Parathyroid adenoma (tissue), 2 donors: ENCODE measurements around the gene AJAP1.

Experiments
- H2AFZ ChIP-seq: fragments of 300-600 bp; sonication (generic); one replicate; pipeline ENCODE4 v1.7.0; 2017; ENCODE audit warnings: antibody characterized with exemption, mild to moderate bottlenecking
- H3K27ac ChIP-seq: fragments of 300-600 bp; sonication (generic); one replicate; pipeline ENCODE4 v1.7.0; 2017
- H3K27me3 ChIP-seq: fragments of 300-600 bp; sonication (generic); one replicate; pipeline ENCODE4 v1.7.0; 2017; ENCODE audit warnings: low read length; ENCODE audit not compliant: control insufficient read depth, insufficient read depth
- H3K36me3 ChIP-seq: fragments of 300-600 bp; sonication (generic); one replicate; pipeline ENCODE4 v1.7.0; 2017; ENCODE audit warnings: low read length; ENCODE audit not compliant: control insufficient read depth, insufficient read depth
- H3K4me1 ChIP-seq: fragments of 300-600 bp; sonication (generic); one replicate; pipeline ENCODE4 v1.7.0; 2017; ENCODE audit warnings: control low read depth
- H3K4me2 ChIP-seq: fragments of 300-600 bp; sonication (generic); one replicate; pipeline ENCODE4 v1.7.0; 2017; ENCODE audit warnings: low read length
- H3K4me3 ChIP-seq: fragments of 300-600 bp; sonication (generic); one replicate; pipeline ENCODE4 v1.7.0; 2017; ENCODE audit warnings: low read depth, low read length
- H3K79me2 ChIP-seq: fragments of 300-600 bp; sonication (generic); one replicate; pipeline ENCODE4 v1.7.0; 2017; ENCODE audit warnings: control low read depth
- H3K9ac ChIP-seq: fragments of 300-600 bp; sonication (generic); one replicate; pipeline ENCODE4 v1.7.0; 2017; ENCODE audit warnings: mild to moderate bottlenecking
- H3K9me3 ChIP-seq: fragments of 300-600 bp; sonication (generic); one replicate; pipeline ENCODE4 v1.7.0; 2017; ENCODE audit warnings: low read length; ENCODE audit not compliant: control insufficient read depth
- TF ChIP-seq, protein P1 (sequence below): fragments of 300-600 bp; sonication (generic); IDR thresholded peaks from one replicate; pipeline ENCODE4 v1.7.0; 2017; ENCODE audit warnings: antibody characterized with exemption, mild to moderate bottlenecking
- donor health status: primary hyperparathyroidism.

The AJAP1 gene

DNA sequence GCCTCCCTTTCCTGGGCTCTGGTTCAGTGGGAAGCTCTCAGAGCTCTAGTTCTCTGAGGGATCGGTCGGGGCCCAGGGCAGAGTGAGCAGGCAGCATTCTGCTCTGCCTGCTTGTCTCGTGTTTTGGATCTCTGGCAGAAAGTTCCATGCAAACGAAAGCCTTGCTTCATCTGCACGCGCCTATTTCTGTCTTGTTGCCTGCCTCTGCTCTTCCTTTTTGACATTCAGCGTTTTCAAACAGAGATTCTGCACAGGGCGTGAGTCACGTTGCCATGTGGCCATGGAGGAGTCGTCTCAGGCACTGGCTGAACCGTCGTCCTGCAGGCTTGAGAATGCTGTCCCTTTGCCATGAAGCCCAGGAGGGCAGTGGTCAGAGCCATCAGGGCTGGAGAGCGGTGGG, 20.3 kb downstream of the AJAP1 start:
- H3K27ac ChIP-seq = no peak overlapping the region
- no peaks in the 10 kb centered on the region for H3K9me3 ChIP-seq
- TF ChIP-seq, protein P1, sequence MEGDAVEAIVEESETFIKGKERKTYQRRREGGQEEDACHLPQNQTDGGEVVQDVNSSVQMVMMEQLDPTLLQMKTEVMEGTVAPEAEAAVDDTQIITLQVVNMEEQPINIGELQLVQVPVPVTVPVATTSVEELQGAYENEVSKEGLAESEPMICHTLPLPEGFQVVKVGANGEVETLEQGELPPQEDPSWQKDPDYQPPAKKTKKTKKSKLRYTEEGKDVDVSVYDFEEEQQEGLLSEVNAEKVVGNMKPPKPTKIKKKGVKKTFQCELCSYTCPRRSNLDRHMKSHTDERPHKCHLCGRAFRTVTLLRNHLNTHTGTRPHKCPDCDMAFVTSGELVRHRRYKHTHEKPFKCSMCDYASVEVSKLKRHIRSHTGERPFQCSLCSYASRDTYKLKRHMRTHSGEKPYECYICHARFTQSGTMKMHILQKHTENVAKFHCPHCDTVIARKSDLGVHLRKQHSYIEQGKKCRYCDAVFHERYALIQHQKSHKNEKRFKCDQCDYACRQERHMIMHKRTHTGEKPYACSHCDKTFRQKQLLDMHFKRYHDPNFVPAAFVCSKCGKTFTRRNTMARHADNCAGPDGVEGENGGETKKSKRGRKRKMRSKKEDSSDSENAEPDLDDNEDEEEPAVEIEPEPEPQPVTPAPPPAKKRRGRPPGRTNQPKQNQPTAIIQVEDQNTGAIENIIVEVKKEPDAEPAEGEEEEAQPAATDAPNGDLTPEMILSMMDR = no peak
- H3K4me3 ChIP-seq = no peak overlapping the region
- H3K9ac ChIP-seq = no peak overlapping the region
- H3K4me1 ChIP-seq = no peaks in the 10 kb centered on the region
- no peak overlapping the region for H2AFZ ChIP-seq
- no peaks in the 10 kb centered on the region for H3K27me3 ChIP-seq
- peaks cover 31% of the 10 kb centered on the region for H3K79me2 ChIP-seq
- no peak overlapping the region for H3K4me2 ChIP-seq
- H3K36me3 ChIP-seq = no peaks in the 10 kb centered on the region

DNA sequence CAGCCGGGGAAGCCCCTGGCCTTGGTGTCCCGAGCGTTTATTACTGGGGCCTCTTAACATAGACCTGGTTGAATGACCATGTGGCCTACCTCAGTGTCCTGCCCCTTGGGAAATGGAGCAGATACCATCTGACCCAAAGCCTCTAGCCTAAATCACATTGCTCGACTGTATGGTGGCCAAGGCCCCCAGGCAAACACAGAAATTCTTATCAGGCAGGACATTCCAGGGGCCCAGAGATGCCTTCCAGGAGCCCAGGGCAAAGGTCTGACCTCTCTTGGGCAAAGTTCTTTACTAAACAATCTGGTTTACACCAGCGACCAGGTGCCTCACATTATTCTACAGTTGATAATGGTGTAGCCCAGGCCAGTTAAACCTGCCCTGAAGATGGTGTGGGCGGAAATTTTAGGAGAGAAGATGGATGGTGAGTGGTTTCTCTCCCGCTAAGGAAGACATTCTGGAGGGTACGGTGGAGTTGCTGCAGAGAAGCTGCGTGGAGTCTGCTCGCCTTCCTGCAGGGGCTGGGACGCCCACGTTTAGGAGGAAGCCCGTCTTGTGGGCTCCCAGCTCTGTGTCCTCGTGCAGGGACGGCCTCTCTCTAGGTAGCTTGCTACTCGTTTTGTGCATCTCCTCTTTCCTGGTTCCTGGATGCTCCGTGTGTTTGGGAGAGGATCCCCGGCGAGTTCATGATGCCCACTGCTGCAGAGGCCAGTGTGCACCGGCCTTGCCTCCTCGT, 21.2 kb downstream of the AJAP1 start:
- Histone ChIP-seq H3K27ac (no peak overlapping the region), H3K4me1 (no peaks in the 10 kb centered on the region), H3K4me2 (no peak overlapping the region)

DNA sequence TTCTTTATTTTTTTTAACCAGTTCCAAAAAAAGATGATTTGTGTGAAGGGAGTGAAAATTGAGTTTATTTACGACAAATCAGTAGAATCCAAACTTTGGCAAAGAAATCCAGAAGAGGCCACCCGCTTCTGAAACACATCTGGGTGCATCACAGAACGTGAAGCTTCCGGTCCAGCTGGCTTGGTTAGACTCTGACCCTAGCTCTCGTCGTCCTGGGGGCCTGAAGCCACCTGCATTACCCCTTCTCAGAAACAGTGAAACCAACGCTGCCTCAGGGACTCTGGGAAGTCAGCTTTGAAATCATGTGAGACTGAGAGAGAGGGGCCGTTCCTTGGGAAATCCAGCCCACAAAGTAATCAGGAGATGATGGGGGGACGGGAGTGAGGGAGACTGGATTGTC, 21.8 kb downstream of the AJAP1 start:
- Histone ChIP-seq H3K9ac (no peak overlapping the region), H3K4me1 (no peaks in the 10 kb centered on the region), H3K4me2 (no peak overlapping the region), H3K27me3 (no peaks in the 10 kb centered on the region), H3K79me2 (peaks cover 32% of the 10 kb centered on the region), H3K4me3 (no peak overlapping the region), H3K36me3 (no peaks in the 10 kb centered on the region), H3K9me3 (no peaks in the 10 kb centered on the region), H3K27ac (no peak overlapping the region), H2AFZ (no peak overlapping the region)
- TF ChIP-seq, protein P1 = no peak

More for the DNA sequence above, 21.2 kb downstream of the AJAP1 start:
- no peak overlapping the region for H3K9ac ChIP-seq
- TF ChIP-seq, protein P1 = no peak
- peaks cover 32% of the 10 kb centered on the region for H3K79me2 ChIP-seq
- no peak overlapping the region for H3K4me3 ChIP-seq
- no peaks in the 10 kb centered on the region for H3K36me3 ChIP-seq
- no peaks in the 10 kb centered on the region for H3K9me3 ChIP-seq
- no peak overlapping the region for H2AFZ ChIP-seq
- H3K27me3 ChIP-seq = no peaks in the 10 kb centered on the region

DNA sequence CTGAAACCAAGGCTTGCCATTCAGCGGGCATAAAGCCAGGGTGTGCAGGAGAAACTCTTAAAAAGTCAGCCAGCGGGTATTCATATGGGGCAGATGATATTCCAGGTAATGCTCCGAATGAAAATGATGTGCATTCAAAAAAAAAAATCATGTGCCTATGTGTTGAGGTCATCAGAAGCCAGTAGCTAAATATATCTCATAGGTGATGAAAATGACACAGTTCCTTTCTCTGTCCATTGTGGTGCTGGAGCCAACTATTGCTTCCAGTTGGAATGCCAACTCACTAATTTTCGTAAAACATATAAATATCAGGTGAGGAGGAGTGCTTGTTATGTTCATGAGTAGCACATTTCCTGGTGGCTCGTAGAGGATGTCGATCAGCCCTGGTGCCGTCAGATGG, 23.2 kb downstream of the AJAP1 start:
- Histone ChIP-seq H2AFZ (no peak overlapping the region), H3K9me3 (no peaks in the 10 kb centered on the region), H3K27ac (no peak overlapping the region), H3K9ac (no peak overlapping the region), H3K4me1 (no peaks in the 10 kb centered on the region), H3K79me2 (peaks cover 38% of the 10 kb centered on the region), H3K4me2 (no peak overlapping the region), H3K36me3 (no peaks in the 10 kb centered on the region), H3K4me3 (no peak overlapping the region), H3K27me3 (no peaks in the 10 kb centered on the region)
- TF ChIP-seq, protein P1 = no peak
